HG02852 (cell line): ENCODE results near the gene OR1C1.
"Not testable (repeated sequence)": the region's sequence is repeated elsewhere in the genome, so short reads cannot be mapped to it uniquely, and the experiment has no call there.

ENCODE experiments used
- ATAC-seq: cut with Tn5 transposase; IDR thresholded peaks from one replicate; pipeline ENCODE4 v1.9.1; 2021; ENCODE audit warnings: mild to moderate bottlenecking, moderate library complexity; ENCODE audit not compliant: unreplicated experiment

OR1C1 gene

GRCh38 chr1:247760456-247760855 is at the start of gene OR1C1:
Gene OR1C1, minus strand, starts transcription at chr1:247760556. Its CDS starts 2,150 bp downstream, at chr1:247758406.
- ATAC-seq, result no peak

- no peak for ATAC-seq
Measured at GRCh38 chr1:247797518-247797917, 37.2 kb upstream of the OR1C1 start.

- no peak for ATAC-seq
Measured at GRCh38 chr1:247769603-247770002, 9.2 kb upstream of the OR1C1 start.

- not testable (repeated sequence) for ATAC-seq
Measured at GRCh38 chr1:247754311-247754710, 6.0 kb downstream of the OR1C1 start.

GRCh38 chr1:247749870-247750269 is 10.5 kb downstream of the OR1C1 start:
- ATAC-seq, result no peak

GRCh38 chr1:247748041-247748440 is 12.3 kb downstream of the OR1C1 start, which contains the start of gene OR14A2:
Gene OR14A2, minus strand, starts transcription at chr1:247748141.
- no peak for ATAC-seq

GRCh38 chr1:247747616-247748015 is 12.7 kb downstream of the OR1C1 start:
- no peak for ATAC-seq

GRCh38 chr1:247746391-247746935 is 13.9 kb downstream of the OR1C1 start:
- no peak for ATAC-seq

GRCh38 chr1:247742215-247742760 is 18.1 kb downstream of the OR1C1 start:
- not testable (repeated sequence) for ATAC-seq

GRCh38 chr1:247741756-247742155 is 18.6 kb downstream of the OR1C1 start:
- ATAC-seq, result no peak

- no peak for ATAC-seq
Measured at GRCh38 chr1:247740721-247741120, 19.6 kb downstream of the OR1C1 start.

- ATAC-seq, result no peak
Measured at GRCh38 chr1:247738315-247738714, 22.0 kb downstream of the OR1C1 start, which contains the start of gene OR14K1. Gene OR14K1, plus strand, starts transcription at chr1:247738615. Its CDS starts 0 bp downstream, at chr1:247738615.

- no peak for ATAC-seq
Measured at GRCh38 chr1:247721222-247721621, 39.1 kb downstream of the OR1C1 start.

- no peak for ATAC-seq
Measured at GRCh38 chr1:247716546-247716945, 43.8 kb downstream of the OR1C1 start, which contains the start of gene OR6F1. Gene OR6F1, minus strand, starts transcription at chr1:247716646. Its CDS starts 3,891 bp downstream, at chr1:247712755.

GRCh38 chr1:247713753-247714152 is 46.6 kb downstream of the OR1C1 start:
- no peak for ATAC-seq

- ATAC-seq, result not testable (repeated sequence)
Measured at GRCh38 chr1:247710681-247711080, 49.7 kb downstream of the OR1C1 start.
